ENCODE data around the gene DNM1. TPM values are rescaled to one million over a fixed set of nuclear protein-coding genes. Genes with fewer than 3 reads are reported as not detected.

DNM1 gene
- total RNA-seq, 1 donor from 2014 or later: 84.0 TPM

- H3K4me3 Mint-ChIP-seq: peak overlapping the region; percentile 27
Measured at GRCh38 chr9:128187361-128187760, 15.8 kb upstream of the DNM1 start.

GRCh38 chr9:128188209-128188608 lies 15.0 kb upstream of the DNM1 start:
- peak overlapping the region; percentile 76 for H3K4me3 Mint-ChIP-seq
- DNase-seq (ENCODE audit: low read depth, low spot score): no peak
- no peaks in the 10 kb centered on the region for H3K9me3 Mint-ChIP-seq
- H3K27ac Mint-ChIP-seq (ENCODE audit: unreplicated experiment): no peak overlapping the region
- no peaks in the 10 kb centered on the region for H3K27me3 Mint-ChIP-seq (ENCODE audit: low read depth)
- H3K36me3 Mint-ChIP-seq (ENCODE audit: low read depth): peaks cover 25% of the 10 kb centered on the region
- TF ChIP-seq CTCF (conservative IDR thresholded peaks at IDR 0.05): no peak
- peaks cover 26% of the 10 kb centered on the region for H3K4me1 Mint-ChIP-seq

More at GRCh38 chr9:128187361-128187760, 15.8 kb upstream of the DNM1 start:
- Mint-ChIP-seq H3K36me3 (ENCODE audit: low read depth) (peaks cover 30% of the 10 kb centered on the region), H3K9me3 (no peaks in the 10 kb centered on the region), H3K27me3 (ENCODE audit: low read depth) (no peaks in the 10 kb centered on the region), H3K4me1 (peaks cover 26% of the 10 kb centered on the region), H3K27ac (ENCODE audit: unreplicated experiment) (no peak overlapping the region)
- no peak for TF ChIP-seq CTCF (conservative IDR thresholded peaks at IDR 0.05)
- no peak for DNase-seq (ENCODE audit: low read depth, low spot score)

- peak overlapping the region; percentile 97 for H3K4me3 Mint-ChIP-seq
- peaks cover 22% of the 10 kb centered on the region for H3K4me1 Mint-ChIP-seq
- DNase-seq (ENCODE audit: low read depth, low spot score): no peak
- no peaks in the 10 kb centered on the region for H3K27me3 Mint-ChIP-seq (ENCODE audit: low read depth)
- peaks cover 20% of the 10 kb centered on the region for H3K36me3 Mint-ChIP-seq (ENCODE audit: low read depth)
- TF ChIP-seq CTCF (conservative IDR thresholded peaks at IDR 0.05): no peak
- H3K27ac Mint-ChIP-seq (ENCODE audit: unreplicated experiment): no peak overlapping the region
- H3K9me3 Mint-ChIP-seq: no peaks in the 10 kb centered on the region
Measured at GRCh38 chr9:128190013-128190412, 13.2 kb upstream of the DNM1 start.

GRCh38 chr9:128190516-128191405 lies 12.4 kb upstream of the DNM1 start:
- Mint-ChIP-seq H3K27me3 (ENCODE audit: low read depth) (no peaks in the 10 kb centered on the region), H3K36me3 (ENCODE audit: low read depth) (peaks cover 20% of the 10 kb centered on the region), H3K4me1 (peaks cover 22% of the 10 kb centered on the region), H3K4me3 (peak overlapping the region; percentile 97), H3K9me3 (no peaks in the 10 kb centered on the region), H3K27ac (ENCODE audit: unreplicated experiment) (peak overlapping the region; percentile 99)
- no peak for DNase-seq (ENCODE audit: low read depth, low spot score)
- no peak for TF ChIP-seq CTCF (conservative IDR thresholded peaks at IDR 0.05)

GRCh38 chr9:128191406-128192046 lies 11.7 kb upstream of the DNM1 start, which contains the start of gene CIZ1:
CIZ1 (minus strand) TSS chr9:128191572; CDS start chr9:128190857, 715 bp downstream.
- peaks cover 22% of the 10 kb centered on the region for H3K4me1 Mint-ChIP-seq
- peak; percentile 85 for TF ChIP-seq CTCF (conservative IDR thresholded peaks at IDR 0.05)
- H3K27ac Mint-ChIP-seq (ENCODE audit: unreplicated experiment): peak within 1 kb of the TSS; percentile 99
- no peaks in the 10 kb centered on the region for H3K9me3 Mint-ChIP-seq
- peak; percentile 74 for DNase-seq (ENCODE audit: low read depth, low spot score)
- peaks cover 16% of the 10 kb centered on the region for H3K36me3 Mint-ChIP-seq (ENCODE audit: low read depth)
- no peaks in the 10 kb centered on the region for H3K27me3 Mint-ChIP-seq (ENCODE audit: low read depth)
- H3K4me3 Mint-ChIP-seq: peak within 1 kb of the TSS; percentile 97

Data from neural crest cell (in vitro differentiated cells).